OCI-LY1 (cell line): Measurements from ENCODE around the gene GPRC5B.

Experiments used
- CTCF ChIP-seq: fragments of 200-600 bp; sonication (generic), shearing (Covaris generic); IDR thresholded peaks from 2 replicates; pipeline ENCODE4 v1.5.1; 2017; ENCODE audit warnings: mild to moderate bottlenecking, antibody characterized with exemption, low read length, moderate library complexity, mixed read lengths
- EZH2 ChIP-seq: fragments of 200-600 bp; sonication (generic), shearing (Covaris generic); IDR thresholded peaks from 2 replicates; pipeline ENCODE4 v1.8.0; 2017; ENCODE audit warnings: borderline replicate concordance, mixed run types, mild to moderate bottlenecking, antibody characterized with exemption, low read length, moderate library complexity, mixed read lengths

GRCh38 chr16:19911747-19912454 is 27.3 kb upstream of the GPRC5B start:
- TF ChIP-seq EZH2 (no peak), CTCF (no peak)
